ENCODE data around the gene ALK.

ALK gene

DNA sequence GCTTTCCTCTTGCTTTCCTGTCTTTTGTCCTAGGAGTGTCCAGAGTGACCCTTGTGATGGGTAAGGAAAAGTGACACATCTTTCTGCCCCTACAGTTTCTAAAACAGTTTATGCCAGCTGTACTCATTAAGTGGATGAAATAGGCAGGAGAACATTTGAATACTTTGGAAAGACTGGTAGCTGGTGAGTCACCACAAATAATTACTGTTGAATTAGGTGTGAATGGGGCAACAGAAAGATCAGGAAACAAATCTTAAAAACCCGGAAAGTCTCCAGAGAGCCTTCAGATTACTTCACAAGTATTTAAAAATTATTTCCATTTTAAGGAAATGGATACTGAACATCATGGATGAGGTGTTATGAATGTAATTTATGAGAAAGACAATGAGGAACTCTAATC lies 527.7 kb downstream of the ALK start:
- H3K4me3 ChIP-seq (ENCODE audit: low read depth, low read length) = no peak overlapping the region
- TF ChIP-seq, protein P1, sequence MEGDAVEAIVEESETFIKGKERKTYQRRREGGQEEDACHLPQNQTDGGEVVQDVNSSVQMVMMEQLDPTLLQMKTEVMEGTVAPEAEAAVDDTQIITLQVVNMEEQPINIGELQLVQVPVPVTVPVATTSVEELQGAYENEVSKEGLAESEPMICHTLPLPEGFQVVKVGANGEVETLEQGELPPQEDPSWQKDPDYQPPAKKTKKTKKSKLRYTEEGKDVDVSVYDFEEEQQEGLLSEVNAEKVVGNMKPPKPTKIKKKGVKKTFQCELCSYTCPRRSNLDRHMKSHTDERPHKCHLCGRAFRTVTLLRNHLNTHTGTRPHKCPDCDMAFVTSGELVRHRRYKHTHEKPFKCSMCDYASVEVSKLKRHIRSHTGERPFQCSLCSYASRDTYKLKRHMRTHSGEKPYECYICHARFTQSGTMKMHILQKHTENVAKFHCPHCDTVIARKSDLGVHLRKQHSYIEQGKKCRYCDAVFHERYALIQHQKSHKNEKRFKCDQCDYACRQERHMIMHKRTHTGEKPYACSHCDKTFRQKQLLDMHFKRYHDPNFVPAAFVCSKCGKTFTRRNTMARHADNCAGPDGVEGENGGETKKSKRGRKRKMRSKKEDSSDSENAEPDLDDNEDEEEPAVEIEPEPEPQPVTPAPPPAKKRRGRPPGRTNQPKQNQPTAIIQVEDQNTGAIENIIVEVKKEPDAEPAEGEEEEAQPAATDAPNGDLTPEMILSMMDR (IDR thresholded peaks at IDR 0.05; ENCODE audit: low read depth, low read length, missing control alignments) = no peak
- in situ Hi-C loops (cut with HindIII; ENCODE audit: low sequenced_read_pairs) = no loop called here
- DNase-seq (ENCODE audit: low read depth) = no peak

DNA sequence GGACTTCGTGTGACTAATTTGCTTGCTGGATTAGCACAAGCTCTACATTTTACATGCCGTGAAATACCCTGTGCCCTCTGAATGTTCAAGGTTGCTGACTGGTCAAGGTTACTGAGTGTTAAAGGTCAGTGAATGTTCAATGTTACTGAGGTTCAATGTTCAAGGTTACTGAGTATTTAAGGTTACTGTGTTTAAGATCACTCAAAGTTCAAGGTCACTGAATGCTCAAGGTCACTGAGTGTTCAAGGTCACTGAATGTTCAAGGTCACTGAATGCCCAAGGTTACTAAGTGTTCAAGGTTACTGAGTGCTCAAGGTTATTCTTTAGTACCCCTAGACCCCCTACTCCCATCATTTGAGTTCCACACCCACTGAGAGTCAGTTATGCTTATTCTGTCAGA lies 528.6 kb downstream of the ALK start:
- TF ChIP-seq, protein P1 (IDR thresholded peaks at IDR 0.05; ENCODE audit: low read depth, low read length, missing control alignments) = no peak
- in situ Hi-C loops (cut with HindIII; ENCODE audit: low sequenced_read_pairs) = no loop called here
- DNase-seq (ENCODE audit: low read depth) = no peak
- no peak overlapping the region for H3K4me3 ChIP-seq (ENCODE audit: low read depth, low read length)

DNA sequence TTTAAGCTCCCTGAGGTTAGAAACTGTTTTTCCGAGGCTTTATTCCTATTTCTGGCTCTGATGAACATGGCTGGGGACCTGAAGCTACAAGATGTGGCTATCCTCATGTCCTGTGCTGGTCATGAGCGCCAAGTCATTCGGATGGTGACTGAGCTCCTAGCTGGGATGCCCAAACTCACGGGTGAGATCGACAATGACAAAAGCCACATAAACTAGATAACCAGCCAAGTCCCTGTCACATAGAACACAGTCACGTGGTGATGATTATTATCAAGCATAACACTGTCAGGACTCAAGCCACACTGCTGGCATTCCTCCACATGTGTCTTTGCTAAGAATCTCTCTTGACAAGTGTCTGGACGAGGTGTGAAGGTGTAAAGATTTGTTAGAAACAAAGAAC lies 531.2 kb downstream of the ALK start:
- DNase-seq (ENCODE audit: low read depth) = no peak
- H3K4me3 ChIP-seq (ENCODE audit: low read depth, low read length) = no peak overlapping the region
- in situ Hi-C loops (cut with HindIII; ENCODE audit: low sequenced_read_pairs) = no loop called here
- TF ChIP-seq, protein P1 (IDR thresholded peaks at IDR 0.05; ENCODE audit: low read depth, low read length, missing control alignments) = no peak

DNA sequence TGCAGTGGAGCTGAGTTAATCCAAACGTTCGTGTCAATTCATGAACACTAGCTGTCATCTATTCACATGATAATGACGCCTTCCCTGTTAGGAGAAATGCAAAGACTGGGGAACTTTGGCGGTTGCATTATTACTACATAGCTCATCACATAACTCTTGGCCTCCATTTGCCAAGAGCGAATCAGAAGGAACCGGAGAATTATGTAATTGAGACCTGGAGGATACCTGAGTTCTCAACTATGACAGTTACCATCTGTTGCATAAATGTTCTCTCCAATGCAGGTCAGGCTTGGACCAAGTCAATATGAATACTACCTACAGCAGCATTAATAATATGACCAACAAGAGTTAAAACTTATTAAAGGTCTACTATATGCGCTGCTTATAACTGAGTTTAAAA lies 531.7 kb downstream of the ALK start:
- no peak overlapping the region for H3K4me3 ChIP-seq (ENCODE audit: low read depth, low read length)
- in situ Hi-C loops (cut with HindIII; ENCODE audit: low sequenced_read_pairs) = no loop called here
- TF ChIP-seq, protein P1 (IDR thresholded peaks at IDR 0.05; ENCODE audit: low read depth, low read length, missing control alignments) = no peak
- no peak for DNase-seq (ENCODE audit: low read depth)

DNA sequence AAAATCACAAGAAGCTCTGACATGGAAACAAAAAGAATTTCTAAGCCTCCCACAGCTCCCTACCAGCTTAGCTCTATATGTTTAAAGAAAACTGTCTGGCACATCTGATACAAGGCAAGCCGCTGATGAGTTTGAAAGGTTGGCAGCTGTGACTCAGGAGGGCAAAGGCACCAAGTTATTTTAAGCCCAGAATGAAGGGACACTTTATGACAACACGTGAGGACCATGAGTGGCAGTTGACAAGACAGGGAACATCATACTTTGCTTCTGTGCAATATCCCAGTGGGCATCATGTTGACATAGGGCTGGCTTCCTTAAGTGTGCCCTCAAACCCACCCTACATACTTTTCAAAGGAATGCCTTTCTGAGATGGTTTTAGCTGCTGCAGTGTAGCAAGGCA lies 533.3 kb downstream of the ALK start:
- H3K4me3 ChIP-seq (ENCODE audit: low read depth, low read length) = no peak overlapping the region
- in situ Hi-C loops (cut with HindIII; ENCODE audit: low sequenced_read_pairs) = no loop called here
- DNase-seq (ENCODE audit: low read depth) = no peak
- TF ChIP-seq, protein P1 (IDR thresholded peaks at IDR 0.05; ENCODE audit: low read depth, low read length, missing control alignments) = no peak

DNA sequence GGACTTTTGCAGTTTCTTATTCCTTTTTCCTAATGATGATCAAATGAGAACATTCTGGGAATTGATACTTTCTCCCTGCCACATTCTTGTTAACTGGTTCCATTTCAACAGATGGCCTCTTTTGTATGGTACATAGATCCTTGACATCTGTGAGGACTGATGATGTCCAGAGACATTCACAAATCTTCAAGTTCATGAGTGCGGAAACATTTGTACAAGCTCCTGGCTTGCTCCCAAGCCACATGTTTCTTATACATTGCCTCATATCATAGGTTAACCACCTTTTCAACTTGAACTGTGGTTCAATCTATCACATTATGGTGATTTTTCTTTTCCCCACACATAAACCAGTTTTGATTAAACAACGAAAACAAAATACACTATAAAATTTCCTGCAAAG lies 538.9 kb downstream of the ALK start:
- no peak for DNase-seq (ENCODE audit: low read depth)
- TF ChIP-seq, protein P1 (IDR thresholded peaks at IDR 0.05; ENCODE audit: low read depth, low read length, missing control alignments) = no peak
- in situ Hi-C loops (cut with HindIII; ENCODE audit: low sequenced_read_pairs) = no loop called here
- no peak overlapping the region for H3K4me3 ChIP-seq (ENCODE audit: low read depth, low read length)

DNA sequence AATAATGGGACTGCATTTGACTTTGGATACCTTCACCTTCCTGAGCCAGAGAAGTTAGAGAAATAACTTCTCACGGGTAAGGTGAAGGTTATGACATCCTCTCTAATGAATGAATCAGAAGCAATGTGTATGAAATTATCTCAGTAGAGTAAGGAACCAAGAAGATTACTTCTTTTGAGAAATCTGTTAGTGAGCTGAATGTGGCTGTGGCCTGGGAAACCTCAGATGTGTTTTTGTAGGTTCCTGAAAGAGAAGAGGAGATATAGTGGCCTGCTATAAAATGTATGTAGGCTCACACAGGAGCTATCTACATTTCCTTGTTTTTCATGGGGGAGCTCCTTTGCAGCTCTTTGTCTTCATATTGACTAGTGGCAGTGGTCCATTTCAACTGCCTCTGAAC lies 543.6 kb downstream of the ALK start:
- no peak overlapping the region for H3K4me3 ChIP-seq (ENCODE audit: low read depth, low read length)
- no peak for DNase-seq (ENCODE audit: low read depth)
- in situ Hi-C loops (cut with HindIII; ENCODE audit: low sequenced_read_pairs) = loop anchor here (5.0 kb wide), 1 partner anchor 40 kb away; no protein-coding TSS in a partner anchor
- TF ChIP-seq, protein P1 (IDR thresholded peaks at IDR 0.05; ENCODE audit: low read depth, low read length, missing control alignments) = no peak

All from astrocyte of the cerebellum (primary cell).